ENCODE measurements around the gene ZNF423.
"Not testable (repeated sequence)": the region's sequence is repeated elsewhere in the genome, so short reads cannot be mapped to it uniquely, and the experiment has no call there.

The ZNF423 gene

DNA sequence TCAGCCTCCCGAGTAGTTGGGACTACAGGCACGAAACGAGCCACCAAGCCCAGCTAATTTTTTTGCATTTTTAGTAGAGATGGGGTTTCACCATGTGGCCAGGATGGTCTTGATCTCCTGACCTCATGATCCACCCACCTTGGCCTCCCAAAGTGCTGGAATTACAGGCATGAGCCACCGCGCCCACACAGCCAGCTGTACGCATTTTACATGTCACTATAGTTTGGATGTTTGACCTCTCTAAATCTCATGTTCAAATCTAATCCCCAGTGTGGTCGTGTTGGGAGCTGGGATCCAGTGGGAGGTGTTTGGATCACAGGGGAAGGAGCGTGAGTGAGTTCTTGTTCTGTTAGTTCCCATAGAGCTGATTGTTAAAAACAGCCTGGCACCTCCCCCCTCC lies 293.0 kb downstream of the ZNF423 start:
- DNase-seq (ENCODE audit: low read depth in 1 of 2, low spot score in 1 of 2): not testable (repeated sequence)

DNA sequence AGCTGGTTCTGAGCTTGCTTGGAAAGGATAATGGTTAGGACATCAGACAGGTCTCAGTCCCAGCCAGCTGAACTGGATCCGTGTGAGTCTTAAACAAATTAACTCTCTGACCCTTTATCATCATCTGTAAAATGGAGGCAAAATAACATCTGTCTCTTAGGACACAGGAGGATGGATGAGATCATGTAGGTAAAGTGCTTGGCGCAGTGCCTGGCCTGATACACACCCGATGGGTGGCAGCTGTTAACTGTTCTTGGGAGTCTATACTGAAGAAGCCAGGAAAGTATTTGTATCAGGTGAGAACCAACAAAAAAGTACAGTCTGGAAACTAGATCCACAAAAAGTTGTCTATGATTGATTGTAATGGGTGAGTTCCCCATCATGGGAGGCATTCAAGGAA lies 293.7 kb downstream of the ZNF423 start:
- no peak for DNase-seq (ENCODE audit: low read depth in 1 of 2, low spot score in 1 of 2)

DNA sequence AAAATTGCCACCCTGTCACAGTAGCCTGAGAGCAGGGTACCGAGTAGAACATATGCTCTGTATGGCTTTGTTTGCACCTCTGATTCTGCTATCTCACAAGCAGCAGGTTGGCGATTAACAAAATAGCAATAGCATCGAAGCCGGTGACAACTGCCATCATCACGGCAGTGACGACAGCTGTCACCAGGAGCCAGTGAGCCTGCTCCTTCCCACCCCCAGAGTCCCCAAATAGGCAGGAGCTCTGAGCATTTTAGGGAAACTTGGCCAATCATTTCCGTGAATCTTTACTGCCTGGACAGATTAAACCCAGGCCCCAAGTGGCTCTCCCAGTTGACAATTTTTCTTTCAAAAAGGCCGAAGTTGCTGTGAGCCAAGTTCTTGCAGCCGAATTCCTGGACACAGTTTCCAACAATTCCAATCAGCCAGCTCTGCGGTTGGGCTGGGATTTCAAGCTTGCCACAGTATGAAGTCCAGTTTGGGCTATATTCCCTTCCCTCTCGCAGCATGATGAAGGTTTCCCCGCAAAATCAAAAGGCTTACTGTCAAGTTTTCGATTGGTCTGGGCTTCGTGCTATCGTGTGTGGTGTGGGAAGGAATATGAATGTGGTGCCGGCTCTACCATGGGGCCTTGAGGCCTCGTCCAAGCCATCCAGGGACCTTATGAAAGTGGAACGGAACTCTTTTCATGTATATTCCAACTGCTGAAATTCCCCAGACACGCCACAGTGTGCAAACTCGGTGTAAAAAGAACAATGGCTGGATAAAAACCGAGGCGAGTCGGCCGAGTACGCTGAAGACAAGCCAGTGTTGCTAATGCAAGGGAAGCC lies 295.7 kb downstream of the ZNF423 start:
- DNase-seq (ENCODE audit: low read depth in 1 of 2, low spot score in 1 of 2): no peak

DNA sequence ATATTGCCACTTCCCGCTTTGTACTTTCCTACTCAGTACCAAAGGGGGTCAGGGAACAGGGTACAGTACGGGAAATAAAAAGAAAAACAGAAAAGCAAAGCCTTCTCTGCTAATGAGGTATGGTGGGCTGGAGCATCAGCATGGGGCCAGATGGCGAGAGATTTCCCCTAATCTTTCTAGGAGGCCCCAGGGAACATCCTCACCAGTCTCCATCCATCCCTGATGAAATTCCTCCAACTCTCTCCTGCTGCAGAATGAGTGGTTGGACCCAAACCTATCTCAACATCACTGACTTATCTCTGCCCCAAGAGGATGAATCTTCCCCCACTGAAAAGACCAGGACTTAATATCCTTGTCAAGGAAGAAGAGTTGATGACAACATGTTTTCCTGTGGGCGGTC lies 296.7 kb downstream of the ZNF423 start:
- DNase-seq (ENCODE audit: low read depth in 1 of 2, low spot score in 1 of 2): no peak

DNA sequence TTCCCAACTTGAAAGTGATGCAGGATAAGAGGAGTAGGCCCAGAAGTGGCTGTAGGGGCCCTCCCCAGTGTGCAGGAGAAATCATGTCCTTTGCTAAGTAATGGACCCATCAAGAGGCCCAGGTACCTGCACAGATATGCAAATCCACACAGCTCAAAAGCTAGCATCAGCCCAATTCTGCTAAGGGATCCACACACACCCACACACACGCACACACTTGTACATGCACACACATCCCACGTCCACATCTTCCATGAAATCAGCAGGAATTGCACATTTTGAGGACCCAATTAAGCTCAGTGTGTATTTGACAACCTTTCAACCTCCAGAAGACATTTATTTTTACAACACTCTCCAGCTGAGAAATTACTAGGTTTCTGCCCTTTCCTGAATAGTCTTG lies 297.5 kb downstream of the ZNF423 start:
- no peak for DNase-seq (ENCODE audit: low read depth in 1 of 2, low spot score in 1 of 2)

DNA sequence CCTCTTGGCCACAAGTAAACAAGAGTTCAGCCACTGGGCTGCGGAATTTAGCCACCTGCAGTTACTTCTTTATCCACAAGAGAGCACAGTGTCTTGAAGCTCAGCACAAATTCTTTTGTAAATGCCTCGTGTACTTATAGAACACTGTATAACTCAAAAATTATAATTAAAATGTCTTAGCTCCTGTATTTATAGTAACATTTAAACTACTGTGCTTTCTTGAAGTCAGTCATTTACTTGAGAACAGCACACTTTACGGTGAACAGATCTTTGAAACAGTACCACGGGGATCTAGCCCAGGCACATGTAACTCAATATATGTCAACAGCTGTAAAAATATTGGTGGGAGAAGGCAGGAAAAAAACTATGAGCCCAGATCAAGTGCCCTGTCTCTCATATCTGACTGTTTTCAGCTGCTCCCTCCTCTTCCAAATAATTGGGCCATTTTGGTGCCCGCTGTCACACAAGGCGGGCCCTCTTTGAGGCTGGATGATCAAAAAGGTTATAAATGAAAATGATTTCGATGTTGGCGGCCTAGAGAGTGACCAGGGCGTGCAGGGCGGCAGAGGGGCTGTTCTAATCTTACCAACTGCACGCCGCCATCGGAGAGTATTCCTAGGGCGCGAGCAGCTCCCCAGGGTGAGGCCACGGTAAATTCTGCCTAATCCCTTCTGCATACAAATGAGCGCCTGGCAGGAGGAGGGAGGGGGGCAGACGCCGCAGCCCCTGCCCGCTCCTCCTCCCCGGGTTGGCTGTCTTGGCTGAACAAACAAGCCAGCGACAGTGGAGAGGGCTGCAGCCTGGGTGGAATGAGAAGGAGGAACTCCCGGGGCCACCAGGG lies 299.1 kb downstream of the ZNF423 start:
- DNase-seq (ENCODE audit: low read depth in 1 of 2, low spot score in 1 of 2): no peak

DNA sequence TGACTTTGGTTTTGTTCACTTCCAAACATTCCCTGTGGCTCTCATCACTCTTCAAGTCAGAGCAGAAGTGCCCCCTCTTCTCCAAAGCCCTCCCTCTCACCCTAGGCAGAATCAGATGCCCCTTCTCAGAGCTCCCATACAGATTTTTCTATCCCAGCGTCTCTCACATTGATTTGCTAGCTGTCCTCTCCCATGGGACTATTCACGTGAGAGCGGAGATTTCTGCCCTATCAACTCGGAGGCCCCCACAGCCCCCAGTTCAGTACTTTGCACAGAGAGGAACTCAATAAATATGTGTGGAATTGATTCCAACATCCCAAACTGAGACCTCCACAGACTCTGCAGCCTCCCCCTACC lies 299.7 kb downstream of the ZNF423 start:
- DNase-seq (ENCODE audit: low read depth in 1 of 2, low spot score in 1 of 2): no peak

DNA sequence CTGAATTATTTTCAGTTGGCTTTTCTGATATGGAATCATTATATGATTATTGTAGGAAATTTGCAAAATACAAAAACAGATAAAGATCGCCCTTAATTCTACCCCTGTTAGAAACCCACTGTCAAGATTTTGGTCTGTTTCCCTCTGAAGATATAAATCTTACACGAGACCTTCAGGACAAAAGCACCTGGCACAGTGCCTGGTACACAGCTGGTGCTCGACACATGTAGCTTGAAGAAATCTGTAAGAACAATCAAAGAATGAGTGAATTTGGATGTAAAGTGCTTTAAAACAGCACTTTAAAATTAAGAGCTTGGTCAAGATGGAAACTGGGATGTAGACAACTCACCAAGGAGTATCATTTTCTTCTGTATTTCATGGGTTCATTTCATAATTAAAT lies 301.2 kb downstream of the ZNF423 start:
- DNase-seq (ENCODE audit: low read depth in 1 of 2, low spot score in 1 of 2): no peak

DNA sequence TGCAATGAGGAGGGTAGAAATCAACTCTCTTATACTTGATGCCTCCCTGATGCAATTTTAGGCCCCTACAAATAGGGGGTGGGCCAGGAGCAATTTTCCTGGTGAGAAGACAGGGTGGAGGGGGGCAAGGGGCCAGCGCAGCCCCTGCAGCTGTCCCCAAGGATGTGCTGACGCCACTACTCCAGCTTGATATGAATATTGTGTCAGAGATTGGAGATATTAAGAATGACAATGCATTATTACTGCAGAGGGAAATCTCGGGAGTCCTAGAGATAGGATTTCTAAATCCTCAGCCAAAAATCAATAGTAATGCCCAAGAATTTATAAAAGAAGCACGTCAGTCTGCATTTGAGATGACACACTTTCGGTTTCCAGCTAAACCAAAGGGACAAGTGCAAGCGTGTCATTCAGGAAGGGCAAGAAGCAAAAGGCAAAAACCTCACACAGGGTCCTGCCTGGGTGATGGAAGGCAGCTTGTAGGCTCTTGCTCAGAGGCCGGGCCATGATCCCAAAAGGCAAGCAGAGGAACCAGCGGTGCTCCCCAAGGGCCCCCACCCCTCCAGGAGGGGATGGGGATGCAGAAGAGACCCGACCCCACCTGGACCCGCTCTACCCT lies 303.5 kb downstream of the ZNF423 start:
- no peak for DNase-seq (ENCODE audit: low read depth in 1 of 2, low spot score in 1 of 2)

DNA sequence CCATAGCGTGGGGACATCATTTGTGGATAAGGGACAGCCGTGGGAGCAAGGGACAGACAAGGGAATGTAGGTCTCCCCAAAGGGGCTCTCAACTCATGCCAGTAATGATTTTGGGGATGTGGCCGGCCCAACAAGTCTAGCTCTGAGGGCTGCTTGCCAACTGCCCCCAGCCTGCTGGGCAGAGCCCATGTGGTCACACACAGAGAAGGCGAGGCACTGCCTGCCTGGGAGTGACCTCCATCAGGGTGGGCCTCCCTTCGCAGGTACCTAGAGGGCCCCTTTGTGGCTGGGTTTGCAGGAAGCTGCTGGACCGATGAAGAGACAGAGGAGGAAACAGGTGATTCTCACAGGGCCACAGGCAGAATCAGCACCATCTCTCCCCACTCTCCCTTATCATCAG lies 305.2 kb downstream of the ZNF423 start:
- DNase-seq (ENCODE audit: low read depth in 1 of 2, low spot score in 1 of 2): no peak

DNA sequence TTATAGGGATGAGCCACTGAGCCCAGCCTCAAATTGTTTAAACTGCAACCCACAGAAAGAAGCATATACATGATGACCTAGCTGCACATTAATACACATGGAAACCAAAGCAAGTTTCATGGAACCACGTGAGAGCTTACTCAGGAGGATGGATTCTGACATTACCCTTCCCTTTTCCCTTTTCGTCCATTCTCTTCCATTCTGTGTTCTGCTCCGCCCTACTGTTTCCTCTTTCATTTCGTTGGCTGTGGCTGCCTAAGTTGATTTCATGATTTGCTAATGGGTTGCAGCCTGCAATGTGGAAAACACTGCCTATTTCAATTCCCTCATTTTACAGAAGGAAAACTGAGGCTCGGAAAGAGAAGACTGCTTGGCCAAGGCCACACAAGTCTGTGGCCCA lies 305.8 kb downstream of the ZNF423 start:
- no peak for DNase-seq (ENCODE audit: low read depth in 1 of 2, low spot score in 1 of 2)

DNA sequence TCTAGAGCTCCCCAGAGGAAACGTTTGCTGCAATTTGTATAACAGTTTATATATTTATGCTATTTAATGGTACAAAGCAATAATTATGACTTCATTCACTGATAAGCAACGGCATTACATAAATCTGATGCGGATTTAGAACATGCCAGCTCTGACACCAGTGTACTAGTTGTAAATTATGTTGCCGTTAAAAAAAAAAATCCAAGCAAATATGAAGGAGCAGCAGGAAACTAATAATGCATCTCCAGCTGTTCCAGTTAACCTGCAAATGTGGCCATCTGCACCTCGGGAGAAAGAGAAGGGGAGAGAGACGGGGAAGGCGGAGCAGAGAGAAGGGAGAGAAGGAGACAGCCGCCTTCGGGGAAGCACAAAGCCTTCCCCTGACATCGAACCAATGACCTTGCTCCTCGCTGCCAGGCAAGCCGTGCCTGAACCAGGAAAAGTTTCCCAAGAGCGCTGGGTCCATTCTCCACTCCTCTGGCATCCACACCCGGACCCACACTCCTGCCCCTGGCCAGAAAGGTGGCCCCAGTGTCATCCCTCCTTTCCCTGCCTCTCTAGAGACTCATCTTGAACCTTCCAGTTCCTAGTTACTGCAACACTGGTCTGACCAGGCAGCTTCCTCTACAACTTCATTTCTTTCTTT lies 307.5 kb downstream of the ZNF423 start:
- DNase-seq (ENCODE audit: low read depth in 1 of 2, low spot score in 1 of 2): no peak

DNA sequence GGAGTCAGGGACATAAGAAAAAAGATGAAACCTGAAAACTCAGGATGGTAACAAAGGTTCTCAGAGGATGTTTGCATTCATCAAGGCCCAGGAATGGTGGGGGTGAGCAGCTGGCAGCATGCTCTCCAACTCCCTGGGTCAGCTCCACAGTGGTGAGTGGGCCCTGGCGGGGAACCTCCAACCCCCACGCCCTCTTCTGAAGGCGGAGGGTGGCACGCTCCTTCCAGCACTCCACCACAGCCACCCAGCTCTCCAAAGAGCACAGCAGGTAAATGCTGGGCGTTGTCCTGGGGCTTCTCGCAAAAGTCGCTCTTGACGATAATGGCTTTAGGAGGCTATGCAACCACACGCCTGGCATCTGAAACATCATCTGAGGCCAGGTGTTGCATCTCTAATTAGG lies 308.5 kb downstream of the ZNF423 start:
- no peak for DNase-seq (ENCODE audit: low read depth in 1 of 2, low spot score in 1 of 2)

DNA sequence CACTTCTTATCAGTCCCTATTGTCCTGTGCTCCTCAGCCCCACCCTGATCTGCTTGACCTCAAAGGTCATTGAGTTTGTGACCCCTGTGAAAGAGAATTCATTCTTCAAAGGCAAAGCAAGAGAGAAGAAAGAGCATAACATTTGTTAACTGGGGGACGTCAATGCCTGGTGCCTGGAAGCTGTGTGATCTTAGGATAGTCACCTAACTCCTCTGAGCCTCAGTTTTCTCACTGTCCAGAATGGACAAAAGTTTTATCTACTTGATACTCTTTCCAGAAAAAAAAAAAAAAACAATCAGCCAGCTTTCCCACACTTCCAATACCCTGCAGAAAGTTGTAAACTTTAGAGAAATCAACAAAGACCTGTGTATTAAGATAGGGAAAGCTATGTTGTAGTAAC lies 309.2 kb downstream of the ZNF423 start:
- no peak for DNase-seq (ENCODE audit: low read depth in 1 of 2, low spot score in 1 of 2)

DNA sequence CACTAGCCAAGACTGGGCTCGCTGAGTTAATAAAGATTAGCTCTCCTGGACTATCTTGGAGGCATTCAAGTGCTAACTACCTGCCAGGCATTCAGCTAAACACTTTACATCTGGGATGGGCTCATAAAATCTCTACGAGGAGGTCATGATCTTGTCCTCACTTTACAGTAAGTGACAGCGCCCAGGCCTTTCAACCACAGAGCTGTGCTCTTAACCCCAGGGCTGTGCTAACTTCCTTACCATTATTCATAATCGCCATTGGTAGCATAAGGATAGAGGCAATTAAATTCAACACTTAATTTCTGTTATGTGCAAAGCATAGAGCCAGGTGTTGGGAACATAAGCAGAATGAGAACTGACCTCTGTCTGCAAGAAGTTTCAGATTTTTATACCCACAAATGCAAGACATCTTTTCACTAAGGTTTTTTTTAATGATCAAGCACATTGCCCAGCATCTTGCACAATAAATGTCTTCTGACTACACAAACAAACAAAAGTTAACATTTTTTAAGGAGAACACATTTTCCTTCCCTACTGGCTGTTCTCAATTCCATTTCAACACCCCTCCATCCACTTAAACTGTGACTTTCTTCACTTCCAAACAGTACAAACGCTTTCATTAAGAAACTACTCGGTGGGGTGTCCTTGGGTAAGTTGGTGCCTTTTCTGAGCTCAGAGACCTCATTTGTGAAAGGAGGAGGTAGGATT lies 310.0 kb downstream of the ZNF423 start:
- DNase-seq (ENCODE audit: low read depth in 1 of 2, low spot score in 1 of 2): no peak

DNA sequence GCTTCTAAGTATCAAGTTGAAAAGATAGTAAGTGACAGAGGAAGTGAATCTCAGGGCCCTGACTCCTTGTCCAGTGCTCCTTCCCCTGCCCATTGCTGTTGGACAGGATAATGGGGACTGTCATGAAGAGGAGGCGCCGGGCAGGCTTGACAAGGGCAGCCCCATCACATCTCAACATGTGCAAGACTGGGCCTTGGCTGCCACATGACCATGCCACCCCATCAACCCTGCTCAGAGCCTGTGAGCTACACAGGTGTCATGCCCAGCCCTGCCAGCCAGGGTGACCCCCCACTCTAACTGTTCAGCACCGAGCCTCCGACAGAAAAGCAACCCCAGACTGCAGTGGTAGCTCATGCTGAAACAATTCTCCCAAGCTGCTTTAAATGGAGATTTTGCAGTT lies 310.7 kb downstream of the ZNF423 start:
- no peak for DNase-seq (ENCODE audit: low read depth in 1 of 2, low spot score in 1 of 2)

DNA sequence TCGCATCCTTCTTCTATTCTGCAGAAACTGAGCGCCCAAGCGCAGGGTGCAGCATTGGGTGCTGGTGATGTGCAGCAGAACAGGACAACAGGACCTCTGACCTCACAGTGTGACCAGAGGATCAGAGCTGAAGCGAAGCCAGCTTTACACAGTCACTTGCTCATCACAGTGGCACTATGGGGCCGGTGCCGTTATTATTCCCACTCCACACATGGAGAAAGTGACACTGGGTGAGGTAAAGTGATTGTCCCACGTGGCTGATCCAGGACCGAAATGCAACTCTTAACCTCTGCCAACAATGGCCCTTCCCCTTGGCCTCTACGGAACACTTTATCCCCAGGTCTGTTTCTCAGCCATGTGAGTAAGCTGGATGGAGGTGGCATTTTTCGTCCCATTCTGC lies 311.1 kb downstream of the ZNF423 start:
- no peak for DNase-seq (ENCODE audit: low read depth in 1 of 2, low spot score in 1 of 2)

DNA sequence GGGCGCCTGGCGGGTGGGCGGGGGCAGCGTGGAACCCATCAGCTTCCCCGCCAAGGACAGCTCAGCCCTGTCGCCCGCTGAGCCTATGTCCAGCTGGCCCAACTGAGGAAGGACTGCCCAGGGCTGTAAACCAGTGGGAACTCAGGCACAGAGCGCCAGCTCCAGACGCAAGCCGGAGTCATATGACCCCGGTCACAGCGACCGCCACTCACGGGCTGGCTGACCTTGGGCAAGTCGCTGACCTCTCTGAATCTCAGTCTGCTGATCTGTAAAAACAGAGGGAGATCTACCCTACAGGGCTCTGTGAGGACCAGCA lies 312.3 kb downstream of the ZNF423 start:
- no peak for DNase-seq (ENCODE audit: low read depth in 1 of 2, low spot score in 1 of 2)

DNA sequence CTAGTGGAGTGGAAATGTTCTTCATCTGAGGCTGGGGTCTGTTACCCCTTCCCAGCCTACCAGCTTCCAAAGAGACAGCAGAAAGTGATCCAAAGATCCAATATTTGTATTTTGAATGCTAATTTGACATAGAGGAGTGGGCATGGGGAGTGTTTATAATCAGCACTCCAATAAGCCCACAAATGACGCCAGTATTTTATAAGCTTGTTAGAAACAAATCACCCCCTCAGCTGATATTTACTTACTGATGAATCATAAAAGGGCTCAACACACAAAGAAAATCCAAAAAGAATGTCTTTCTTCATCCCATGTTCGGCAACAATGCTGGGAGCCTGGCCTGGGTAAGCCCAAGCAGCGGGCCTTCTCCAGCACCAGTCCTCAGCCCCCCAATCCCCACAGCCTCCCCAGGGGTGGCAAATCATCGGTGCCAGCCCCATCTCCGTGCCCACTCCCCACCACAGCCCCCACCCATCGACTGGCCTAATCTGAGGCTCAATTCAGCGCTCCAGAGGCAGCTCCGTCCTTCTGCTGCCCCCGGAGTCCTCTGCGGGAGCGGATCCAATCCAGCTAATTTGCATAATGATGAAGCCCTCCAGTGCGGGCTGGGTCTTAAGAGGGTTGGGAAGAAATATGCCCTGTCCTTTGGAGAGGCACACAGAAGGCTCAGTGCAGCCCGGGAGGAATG lies 312.8 kb downstream of the ZNF423 start:
- no peak for DNase-seq (ENCODE audit: low read depth in 1 of 2, low spot score in 1 of 2)

DNA sequence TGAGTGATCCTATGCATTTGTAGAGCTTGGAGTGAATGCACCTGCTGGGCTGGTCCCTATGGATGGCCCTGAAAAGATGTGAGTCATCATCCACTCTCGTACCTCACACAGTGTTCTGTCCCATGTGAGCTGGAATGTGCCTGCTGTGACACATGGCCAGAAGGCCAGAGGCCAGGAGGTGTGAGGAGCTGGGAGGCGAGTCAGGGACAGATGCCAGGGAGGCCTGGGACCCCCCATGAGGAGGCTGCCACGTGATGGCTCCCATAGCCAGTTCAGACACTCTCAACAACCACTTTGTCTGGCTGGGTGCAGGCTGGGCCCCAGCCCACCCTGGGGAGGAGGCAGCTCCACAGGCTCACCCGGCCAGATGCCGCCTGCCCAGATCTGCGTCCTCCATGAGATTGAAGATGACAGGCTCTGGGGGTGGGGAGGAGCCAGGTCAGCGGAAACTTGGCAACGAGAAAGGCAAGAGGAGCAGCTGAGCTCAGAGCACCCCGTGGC lies 313.5 kb downstream of the ZNF423 start:
- DNase-seq (ENCODE audit: low read depth in 1 of 2, low spot score in 1 of 2): no peak

Data from stimulated activated CD4-positive, alpha-beta T cell treated with anti-CD3 and anti-CD28 coated beads, Interleukin-15, amount 100 ng/mL, for 1 hour (primary cell).